ENCODE data around the gene SPIN1.

SPIN1 gene

GRCh38 chr9:88451160-88451559 lies 62.9 kb downstream of the SPIN1 start:
- DNase-seq (ENCODE audit: low read depth, low spot score), result no peak
- Histone ChIP-seq H3K9ac (ENCODE audit: insufficient read length, low read depth) (no peak overlapping the region), H3K36me3 (ENCODE audit: insufficient read depth, insufficient read length, low read length) (peaks cover 69% of the 10 kb centered on the region), H3K27me3 (ENCODE audit: insufficient read depth, insufficient read length) (no peaks in the 10 kb centered on the region), H3K4me3 (ENCODE audit: insufficient read length, low read depth) (no peak overlapping the region), H3K4me1 (ENCODE audit: insufficient read depth, insufficient read length) (peaks cover 4% of the 10 kb centered on the region), H3K9me3 (ENCODE audit: insufficient read depth, low read length) (no peaks in the 10 kb centered on the region)
- TF ChIP-seq YY1 (IDR thresholded peaks at IDR 0.05; ENCODE audit: insufficient read depth, insufficient read length) (no peak), ZNF274 (IDR thresholded peaks at IDR 0.05; ENCODE audit: low read depth, low read length) (no peak), SUZ12 (IDR thresholded peaks at IDR 0.05; ENCODE audit: extremely low read depth, insufficient read depth, insufficient read length) (no peak)

- Histone ChIP-seq H3K9ac (ENCODE audit: insufficient read length, low read depth) (no peak overlapping the region), H3K9me3 (ENCODE audit: insufficient read depth, low read length) (no peaks in the 10 kb centered on the region), H3K4me3 (ENCODE audit: insufficient read length, low read depth) (no peak overlapping the region), H3K27me3 (ENCODE audit: insufficient read depth, insufficient read length) (no peaks in the 10 kb centered on the region), H3K4me1 (ENCODE audit: insufficient read depth, insufficient read length) (no peaks in the 10 kb centered on the region), H3K36me3 (ENCODE audit: insufficient read depth, insufficient read length, low read length) (peaks cover 44% of the 10 kb centered on the region)
- TF ChIP-seq SUZ12 (IDR thresholded peaks at IDR 0.05; ENCODE audit: extremely low read depth, insufficient read depth, insufficient read length), result no peak
- TF ChIP-seq ZNF274 (IDR thresholded peaks at IDR 0.05; ENCODE audit: low read depth, low read length), result no peak
- no peak for TF ChIP-seq YY1 (IDR thresholded peaks at IDR 0.05; ENCODE audit: insufficient read depth, insufficient read length)
- DNase-seq (ENCODE audit: low read depth, low spot score), result no peak
These were observed 70.6 kb downstream of the SPIN1 start for GRCh38 chr9:88458716-88459465.

GRCh38 chr9:88460587-88461332 lies 72.5 kb downstream of the SPIN1 start:
- Histone ChIP-seq H3K9me3 (ENCODE audit: insufficient read depth, low read length) (no peaks in the 10 kb centered on the region), H3K4me3 (ENCODE audit: insufficient read length, low read depth) (no peak overlapping the region), H3K27me3 (ENCODE audit: insufficient read depth, insufficient read length) (no peaks in the 10 kb centered on the region), H3K36me3 (ENCODE audit: insufficient read depth, insufficient read length, low read length) (peaks cover 42% of the 10 kb centered on the region), H3K4me1 (ENCODE audit: insufficient read depth, insufficient read length) (no peaks in the 10 kb centered on the region), H3K9ac (ENCODE audit: insufficient read length, low read depth) (no peak overlapping the region)
- no peak for TF ChIP-seq SUZ12 (IDR thresholded peaks at IDR 0.05; ENCODE audit: extremely low read depth, insufficient read depth, insufficient read length)
- TF ChIP-seq ZNF274 (IDR thresholded peaks at IDR 0.05; ENCODE audit: low read depth, low read length), result no peak
- no peak for TF ChIP-seq YY1 (IDR thresholded peaks at IDR 0.05; ENCODE audit: insufficient read depth, insufficient read length)
- DNase-seq (ENCODE audit: low read depth, low spot score), result peak; percentile 23

GRCh38 chr9:88462191-88462590 lies 73.9 kb downstream of the SPIN1 start:
- DNase-seq (ENCODE audit: low read depth, low spot score), result no peak
- H3K27me3 ChIP-seq (ENCODE audit: insufficient read depth, insufficient read length), result no peaks in the 10 kb centered on the region
- peaks cover 45% of the 10 kb centered on the region for H3K36me3 ChIP-seq (ENCODE audit: insufficient read depth, insufficient read length, low read length)
- no peaks in the 10 kb centered on the region for H3K4me1 ChIP-seq (ENCODE audit: insufficient read depth, insufficient read length)
- H3K9me3 ChIP-seq (ENCODE audit: insufficient read depth, low read length), result no peaks in the 10 kb centered on the region
- H3K4me3 ChIP-seq (ENCODE audit: insufficient read length, low read depth), result no peak overlapping the region
- TF ChIP-seq SUZ12 (IDR thresholded peaks at IDR 0.05; ENCODE audit: extremely low read depth, insufficient read depth, insufficient read length), result no peak
- no peak for TF ChIP-seq ZNF274 (IDR thresholded peaks at IDR 0.05; ENCODE audit: low read depth, low read length)
- TF ChIP-seq YY1 (IDR thresholded peaks at IDR 0.05; ENCODE audit: insufficient read depth, insufficient read length), result no peak
- H3K9ac ChIP-seq (ENCODE audit: insufficient read length, low read depth), result no peak overlapping the region

- no peak for TF ChIP-seq YY1 (IDR thresholded peaks at IDR 0.05; ENCODE audit: insufficient read depth, insufficient read length)
- no peak for TF ChIP-seq ZNF274 (IDR thresholded peaks at IDR 0.05; ENCODE audit: low read depth, low read length)
- no peak for TF ChIP-seq SUZ12 (IDR thresholded peaks at IDR 0.05; ENCODE audit: extremely low read depth, insufficient read depth, insufficient read length)
- Histone ChIP-seq H3K4me1 (ENCODE audit: insufficient read depth, insufficient read length) (peaks cover 3% of the 10 kb centered on the region), H3K27me3 (ENCODE audit: insufficient read depth, insufficient read length) (no peaks in the 10 kb centered on the region), H3K9me3 (ENCODE audit: insufficient read depth, low read length) (no peaks in the 10 kb centered on the region), H3K4me3 (ENCODE audit: insufficient read length, low read depth) (no peak overlapping the region), H3K36me3 (ENCODE audit: insufficient read depth, insufficient read length, low read length) (peaks cover 67% of the 10 kb centered on the region), H3K9ac (ENCODE audit: insufficient read length, low read depth) (no peak overlapping the region)
- DNase-seq (ENCODE audit: low read depth, low spot score), result no peak
These were observed 76.6 kb downstream of the SPIN1 start for GRCh38 chr9:88464851-88465250.

GRCh38 chr9:88468226-88468625 lies 80.0 kb downstream of the SPIN1 start:
- Histone ChIP-seq H3K36me3 (ENCODE audit: insufficient read depth, insufficient read length, low read length) (peaks cover 65% of the 10 kb centered on the region), H3K27me3 (ENCODE audit: insufficient read depth, insufficient read length) (no peaks in the 10 kb centered on the region), H3K9ac (ENCODE audit: insufficient read length, low read depth) (no peak overlapping the region), H3K4me1 (ENCODE audit: insufficient read depth, insufficient read length) (peaks cover 3% of the 10 kb centered on the region), H3K4me3 (ENCODE audit: insufficient read length, low read depth) (no peak overlapping the region), H3K9me3 (ENCODE audit: insufficient read depth, low read length) (no peaks in the 10 kb centered on the region)
- TF ChIP-seq YY1 (IDR thresholded peaks at IDR 0.05; ENCODE audit: insufficient read depth, insufficient read length) (no peak), ZNF274 (IDR thresholded peaks at IDR 0.05; ENCODE audit: low read depth, low read length) (no peak), SUZ12 (IDR thresholded peaks at IDR 0.05; ENCODE audit: extremely low read depth, insufficient read depth, insufficient read length) (no peak)
- no peak for DNase-seq (ENCODE audit: low read depth, low spot score)

All from NT2/D1 (cell line).